ENCODE data around the gene CACNA1H. TPM values are rescaled to one million over a fixed set of nuclear protein-coding genes. Genes with fewer than 3 reads are reported as not detected.
"Not testable (repeated sequence)": the region's sequence is repeated elsewhere in the genome, so short reads cannot be mapped to it uniquely, and the experiment has no call there.

Gene CACNA1H
- total and polyA plus RNA-seq, 2 experiments from 2014 or later: 9.1 TPM

- H3K4me1 ChIP-seq (ENCODE audit: insufficient read depth): no peaks in the 10 kb centered on the region
- H3K9me2 ChIP-seq (replicated peaks; ENCODE audit: insufficient read depth): no peaks in the 10 kb centered on the region
- WGBS (ENCODE audit: low lambda C conversion rate, missing lambda C conversion rate): 94% methylated on average over 6 of the region's 14 CpGs
- no peaks in the 10 kb centered on the region for H3K9me3 ChIP-seq (ENCODE audit: low read depth)
- H3K79me2 ChIP-seq: no peaks in the 10 kb centered on the region
- H3K4me3 ChIP-seq: no peak overlapping the region
- TF ChIP-seq EZH2 (IDR thresholded peaks at IDR 0.05; ENCODE audit: borderline replicate concordance): no peak
- TF ChIP-seq, protein P1, sequence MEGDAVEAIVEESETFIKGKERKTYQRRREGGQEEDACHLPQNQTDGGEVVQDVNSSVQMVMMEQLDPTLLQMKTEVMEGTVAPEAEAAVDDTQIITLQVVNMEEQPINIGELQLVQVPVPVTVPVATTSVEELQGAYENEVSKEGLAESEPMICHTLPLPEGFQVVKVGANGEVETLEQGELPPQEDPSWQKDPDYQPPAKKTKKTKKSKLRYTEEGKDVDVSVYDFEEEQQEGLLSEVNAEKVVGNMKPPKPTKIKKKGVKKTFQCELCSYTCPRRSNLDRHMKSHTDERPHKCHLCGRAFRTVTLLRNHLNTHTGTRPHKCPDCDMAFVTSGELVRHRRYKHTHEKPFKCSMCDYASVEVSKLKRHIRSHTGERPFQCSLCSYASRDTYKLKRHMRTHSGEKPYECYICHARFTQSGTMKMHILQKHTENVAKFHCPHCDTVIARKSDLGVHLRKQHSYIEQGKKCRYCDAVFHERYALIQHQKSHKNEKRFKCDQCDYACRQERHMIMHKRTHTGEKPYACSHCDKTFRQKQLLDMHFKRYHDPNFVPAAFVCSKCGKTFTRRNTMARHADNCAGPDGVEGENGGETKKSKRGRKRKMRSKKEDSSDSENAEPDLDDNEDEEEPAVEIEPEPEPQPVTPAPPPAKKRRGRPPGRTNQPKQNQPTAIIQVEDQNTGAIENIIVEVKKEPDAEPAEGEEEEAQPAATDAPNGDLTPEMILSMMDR (IDR thresholded peaks at IDR 0.05; ENCODE audit: poor library complexity): no peak
- H3K36me3 ChIP-seq (replicated peaks; ENCODE audit: insufficient read depth, low read depth): no peaks in the 10 kb centered on the region
- no peak overlapping the region for H3K4me2 ChIP-seq
- H3K27me3 ChIP-seq: no peaks in the 10 kb centered on the region
- DNase-seq (ENCODE audit: low spot score): no peak
- H4K20me1 ChIP-seq (ENCODE audit: insufficient read depth, poor library complexity, severe bottlenecking): peaks cover 3% of the 10 kb centered on the region
- H3K27ac ChIP-seq: no peak overlapping the region
- no peak overlapping the region for H2AFZ ChIP-seq
Observed at GRCh38 chr16:1195393-1195666, 42.4 kb downstream of the CACNA1H start.

DNA sequence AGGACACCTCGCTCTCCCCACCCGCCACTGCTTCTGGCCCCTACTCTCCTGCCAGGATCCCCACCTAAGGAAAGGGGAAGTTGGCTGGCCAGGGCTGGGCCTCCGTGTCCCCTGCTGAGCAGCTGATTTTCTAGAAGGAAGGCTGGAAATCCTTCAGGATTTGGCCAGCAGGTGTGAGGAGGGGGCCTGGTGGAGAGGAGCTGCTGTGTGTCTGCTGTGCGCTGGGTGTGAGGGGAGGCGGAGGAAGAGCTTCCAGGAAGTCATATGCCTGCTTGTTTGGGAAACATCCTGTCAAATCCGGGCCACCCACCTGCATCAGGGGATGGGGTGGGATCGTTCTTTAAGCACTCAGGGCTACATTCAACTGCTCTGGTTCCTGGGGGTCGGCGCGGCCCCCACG, 43.6 kb downstream of the CACNA1H start:
- Histone ChIP-seq H3K9me2 (replicated peaks; ENCODE audit: insufficient read depth) (no peaks in the 10 kb centered on the region), H3K27ac (no peak overlapping the region), H3K4me1 (ENCODE audit: insufficient read depth) (no peaks in the 10 kb centered on the region), H3K9me3 (ENCODE audit: low read depth) (no peaks in the 10 kb centered on the region), H3K36me3 (replicated peaks; ENCODE audit: insufficient read depth, low read depth) (no peaks in the 10 kb centered on the region), H3K4me3 (no peak overlapping the region), H3K27me3 (no peaks in the 10 kb centered on the region), H3K4me2 (no peak overlapping the region), H3K79me2 (no peaks in the 10 kb centered on the region), H2AFZ (no peak overlapping the region), H4K20me1 (ENCODE audit: insufficient read depth, poor library complexity, severe bottlenecking) (peaks cover 3% of the 10 kb centered on the region)
- no peak for TF ChIP-seq EZH2phosphoT487 (IDR thresholded peaks at IDR 0.05; ENCODE audit: low read depth, severe bottlenecking, unreplicated experiment)
- TF ChIP-seq, protein P1 (IDR thresholded peaks at IDR 0.05; ENCODE audit: poor library complexity): no peak
- no peak for TF ChIP-seq EZH2 (IDR thresholded peaks at IDR 0.05; ENCODE audit: borderline replicate concordance)
- DNase-seq (ENCODE audit: low spot score): no peak
- 87% methylated on average over 10 of the region's 11 CpGs for WGBS (ENCODE audit: low lambda C conversion rate, missing lambda C conversion rate)

DNA sequence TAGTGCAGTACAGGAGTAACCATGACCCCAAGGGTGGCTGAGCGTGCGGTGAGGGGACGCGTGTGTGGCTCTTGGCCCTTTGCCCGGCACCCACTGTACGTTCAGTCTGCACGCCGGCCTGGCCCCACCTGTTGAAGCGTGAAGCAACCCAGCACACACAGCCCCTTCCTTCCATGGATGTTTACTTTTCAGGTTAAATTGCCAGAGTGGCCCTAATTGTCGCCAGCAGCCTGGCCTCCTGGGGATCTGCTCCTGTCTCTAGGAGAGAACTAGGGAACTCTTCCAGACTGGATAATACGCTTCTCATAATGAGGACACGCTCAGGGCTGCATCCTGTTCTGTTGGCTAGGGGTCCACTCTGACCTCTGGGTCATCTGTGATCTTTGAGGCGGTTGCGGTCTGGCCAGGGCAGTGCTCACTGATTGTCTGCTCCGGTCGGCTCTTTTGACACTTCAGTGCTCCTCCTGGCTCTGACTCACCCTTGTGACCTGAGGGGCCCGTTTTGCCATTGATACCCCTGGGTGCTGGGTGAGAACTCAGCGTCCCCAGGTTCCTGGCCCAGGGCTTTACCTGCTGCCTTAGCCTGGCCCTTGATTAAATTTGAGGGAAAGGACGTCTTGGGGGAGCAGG, 44.4 kb downstream of the CACNA1H start:
- Histone ChIP-seq H3K27ac (no peak overlapping the region), H3K4me2 (no peak overlapping the region), H2AFZ (no peak overlapping the region), H3K36me3 (replicated peaks; ENCODE audit: insufficient read depth, low read depth) (no peaks in the 10 kb centered on the region), H3K79me2 (no peaks in the 10 kb centered on the region), H3K4me1 (ENCODE audit: insufficient read depth) (no peaks in the 10 kb centered on the region), H3K27me3 (no peaks in the 10 kb centered on the region), H3K4me3 (no peak overlapping the region), H3K9me2 (replicated peaks; ENCODE audit: insufficient read depth) (no peaks in the 10 kb centered on the region), H3K9me3 (ENCODE audit: low read depth) (no peaks in the 10 kb centered on the region), H4K20me1 (ENCODE audit: insufficient read depth, poor library complexity, severe bottlenecking) (peaks cover 2% of the 10 kb centered on the region)
- 79% methylated on average over 19 of the region's 19 CpGs for WGBS (ENCODE audit: low lambda C conversion rate, missing lambda C conversion rate)
- TF ChIP-seq EZH2phosphoT487 (IDR thresholded peaks at IDR 0.05; ENCODE audit: low read depth, severe bottlenecking, unreplicated experiment): no peak
- TF ChIP-seq, protein P1 (IDR thresholded peaks at IDR 0.05; ENCODE audit: poor library complexity): no peak
- TF ChIP-seq EZH2 (IDR thresholded peaks at IDR 0.05; ENCODE audit: borderline replicate concordance): no peak
- DNase-seq (ENCODE audit: low spot score): no peak

DNA sequence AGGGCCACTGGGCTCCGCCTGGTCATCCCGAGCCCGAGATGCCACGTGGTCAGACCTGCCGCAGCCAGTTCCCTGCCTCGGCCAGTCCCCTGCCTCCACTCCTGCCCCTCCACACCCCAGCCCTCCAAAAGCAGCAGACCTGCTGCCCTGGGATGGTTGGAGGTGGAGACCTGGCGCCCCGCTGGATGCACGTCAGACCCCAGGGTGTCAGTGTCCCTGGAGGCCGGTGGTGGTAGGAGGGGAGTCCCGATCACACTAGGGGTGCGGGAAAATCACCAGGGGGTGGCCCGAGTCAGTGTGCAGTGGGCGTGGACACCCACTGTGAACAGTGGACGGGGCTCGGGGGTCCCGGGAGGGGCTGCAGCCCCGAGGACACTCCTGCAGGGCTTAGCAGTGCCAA, 45.3 kb downstream of the CACNA1H start:
- H3K9me2 ChIP-seq (replicated peaks; ENCODE audit: insufficient read depth): no peaks in the 10 kb centered on the region
- no peaks in the 10 kb centered on the region for H3K36me3 ChIP-seq (replicated peaks; ENCODE audit: insufficient read depth, low read depth)
- H3K79me2 ChIP-seq: no peaks in the 10 kb centered on the region
- TF ChIP-seq EZH2phosphoT487 (IDR thresholded peaks at IDR 0.05; ENCODE audit: low read depth, severe bottlenecking, unreplicated experiment) (no peak), EZH2 (IDR thresholded peaks at IDR 0.05; ENCODE audit: borderline replicate concordance) (no peak)
- TF ChIP-seq, protein P1 (IDR thresholded peaks at IDR 0.05; ENCODE audit: poor library complexity): no peak
- H3K27ac ChIP-seq: no peak overlapping the region
- no peaks in the 10 kb centered on the region for H3K27me3 ChIP-seq
- 96% methylated on average over 17 of the region's 18 CpGs for WGBS (ENCODE audit: low lambda C conversion rate, missing lambda C conversion rate)
- no peak overlapping the region for H2AFZ ChIP-seq
- no peak for DNase-seq (ENCODE audit: low spot score)
- no peaks in the 10 kb centered on the region for H4K20me1 ChIP-seq (ENCODE audit: insufficient read depth, poor library complexity, severe bottlenecking)
- H3K9me3 ChIP-seq (ENCODE audit: low read depth): no peaks in the 10 kb centered on the region
- H3K4me1 ChIP-seq (ENCODE audit: insufficient read depth): no peaks in the 10 kb centered on the region
- H3K4me2 ChIP-seq: no peak overlapping the region
- no peak overlapping the region for H3K4me3 ChIP-seq

- not testable (repeated sequence) for H3K9me2 ChIP-seq (replicated peaks; ENCODE audit: insufficient read depth); H3K27me3 ChIP-seq; H3K36me3 ChIP-seq (replicated peaks; ENCODE audit: insufficient read depth, low read depth); H3K27ac ChIP-seq; H3K9me3 ChIP-seq (ENCODE audit: low read depth); H3K79me2 ChIP-seq; DNase-seq (ENCODE audit: low spot score); H3K4me2 ChIP-seq; H3K4me3 ChIP-seq; H2AFZ ChIP-seq; H4K20me1 ChIP-seq (ENCODE audit: insufficient read depth, poor library complexity, severe bottlenecking); H3K4me1 ChIP-seq (ENCODE audit: insufficient read depth)
- WGBS (ENCODE audit: low lambda C conversion rate, missing lambda C conversion rate): 95% methylated on average over 23 of the region's 44 CpGs
Observed at GRCh38 chr16:1198671-1199346, 45.9 kb downstream of the CACNA1H start.
